Astrocyte of the spinal cord (primary cell): ENCODE measurements around the gene KTI12.

Experiments used
- DNase-seq: peaks from one replicate; pipeline ENCODE4 v3.0.0; 2011; ENCODE audit warnings: low read depth, low spot score
- H3K4me3 ChIP-seq: 2 replicates; pipeline ENCODE4 v1.5.1; 2011; ENCODE audit warnings: low read depth, mild to moderate bottlenecking, low read length, moderate library complexity
- in situ Hi-C: cut with HindIII; loops from 2 replicates; pipeline ENCODE4 v1.10.0; 2017; ENCODE audit warnings: low sequenced_read_pairs
- TF ChIP-seq, protein P1 (sequence below): IDR thresholded peaks from 2 replicates; pipeline ENCODE4 v1.5.1; 2012; ENCODE audit warnings: low read depth, mild to moderate bottlenecking, low read length, inconsistent platforms

The KTI12 gene

DNA sequence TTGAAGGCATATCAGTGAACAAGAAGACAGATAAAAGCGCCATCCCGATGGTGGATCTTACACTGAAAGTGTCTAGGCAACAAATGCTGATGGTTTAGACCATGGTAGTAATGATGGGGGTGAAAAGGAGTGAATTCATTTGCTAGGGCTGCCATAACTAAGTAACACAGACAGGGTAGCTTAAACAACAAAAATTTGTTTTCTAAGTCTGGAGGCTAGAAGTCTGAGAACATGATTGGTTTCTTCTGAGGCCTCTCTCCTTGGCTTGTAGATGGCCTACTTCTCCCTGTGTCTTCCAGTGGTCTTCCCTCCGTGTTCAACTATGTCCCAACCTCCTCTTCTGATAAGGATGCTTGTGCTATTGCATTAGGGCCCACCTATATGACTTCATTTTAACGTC lies 29.7 kb downstream of the KTI12 start:
- in situ Hi-C loops: no loop called here
- DNase-seq: no peak
- H3K4me3 ChIP-seq: no peak overlapping the region
- TF ChIP-seq, protein P1, sequence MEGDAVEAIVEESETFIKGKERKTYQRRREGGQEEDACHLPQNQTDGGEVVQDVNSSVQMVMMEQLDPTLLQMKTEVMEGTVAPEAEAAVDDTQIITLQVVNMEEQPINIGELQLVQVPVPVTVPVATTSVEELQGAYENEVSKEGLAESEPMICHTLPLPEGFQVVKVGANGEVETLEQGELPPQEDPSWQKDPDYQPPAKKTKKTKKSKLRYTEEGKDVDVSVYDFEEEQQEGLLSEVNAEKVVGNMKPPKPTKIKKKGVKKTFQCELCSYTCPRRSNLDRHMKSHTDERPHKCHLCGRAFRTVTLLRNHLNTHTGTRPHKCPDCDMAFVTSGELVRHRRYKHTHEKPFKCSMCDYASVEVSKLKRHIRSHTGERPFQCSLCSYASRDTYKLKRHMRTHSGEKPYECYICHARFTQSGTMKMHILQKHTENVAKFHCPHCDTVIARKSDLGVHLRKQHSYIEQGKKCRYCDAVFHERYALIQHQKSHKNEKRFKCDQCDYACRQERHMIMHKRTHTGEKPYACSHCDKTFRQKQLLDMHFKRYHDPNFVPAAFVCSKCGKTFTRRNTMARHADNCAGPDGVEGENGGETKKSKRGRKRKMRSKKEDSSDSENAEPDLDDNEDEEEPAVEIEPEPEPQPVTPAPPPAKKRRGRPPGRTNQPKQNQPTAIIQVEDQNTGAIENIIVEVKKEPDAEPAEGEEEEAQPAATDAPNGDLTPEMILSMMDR: no peak

DNA sequence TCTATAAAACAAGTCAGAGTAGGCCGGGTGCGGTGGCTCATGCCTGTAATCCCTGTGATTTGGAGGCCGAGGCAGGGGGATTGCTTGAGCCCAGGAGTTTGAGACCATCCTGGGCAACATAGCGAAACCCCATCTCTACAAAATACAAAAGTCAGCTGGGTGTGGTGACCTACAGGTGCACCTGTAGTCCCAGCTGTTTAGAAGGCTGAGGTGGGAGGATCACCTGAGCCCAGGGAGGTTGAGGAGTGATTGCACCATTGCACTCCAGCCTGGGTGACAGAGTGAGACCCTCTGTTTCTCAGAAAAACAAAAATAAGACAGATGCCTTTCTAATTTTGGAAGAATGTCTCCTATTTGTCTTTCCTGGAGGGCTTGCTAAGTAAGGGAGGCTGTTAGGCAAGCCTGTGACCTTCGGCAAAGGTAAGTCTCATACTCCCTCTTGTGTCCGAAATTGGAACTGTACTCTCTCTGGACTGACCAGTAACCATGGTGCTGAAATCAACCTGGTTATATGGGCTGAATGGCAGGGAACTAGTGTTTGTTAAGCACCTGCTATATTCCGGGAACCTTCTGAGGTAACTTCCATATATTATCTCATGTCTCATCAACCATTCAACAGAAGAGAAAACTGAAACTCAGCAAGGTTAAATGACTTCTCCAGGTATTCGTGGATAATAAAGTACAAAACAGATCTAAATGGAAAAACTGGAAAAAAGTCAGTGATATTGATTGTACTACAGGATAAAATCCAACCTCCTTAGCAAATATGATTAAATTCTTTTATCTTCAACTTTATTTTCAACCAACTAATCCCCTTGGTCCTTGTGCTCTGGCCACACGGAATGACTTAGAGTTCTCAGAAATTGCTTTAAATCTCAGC lies 31.3 kb downstream of the KTI12 start:
- in situ Hi-C loops: no loop called here
- TF ChIP-seq, protein P1: peak; percentile 87
- peak; percentile 87 for DNase-seq
- no peak overlapping the region for H3K4me3 ChIP-seq

DNA sequence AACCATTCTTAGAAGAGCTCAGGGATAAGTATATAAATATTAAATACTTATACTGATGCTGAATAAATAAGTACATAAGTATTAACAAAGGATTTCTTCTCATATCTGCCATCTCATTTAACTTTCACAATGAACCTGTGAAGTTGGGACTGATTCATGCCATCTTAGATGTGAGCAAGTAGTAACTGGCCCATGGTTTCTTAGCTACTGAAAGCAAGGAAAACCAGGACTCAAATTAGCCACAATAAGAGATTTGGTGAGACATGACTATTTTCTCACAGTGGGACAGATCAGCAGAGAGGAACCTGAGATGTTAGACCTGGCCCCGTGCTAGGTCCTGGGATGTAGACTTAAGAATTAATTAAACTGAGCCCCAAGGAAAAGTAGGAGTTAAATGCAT lies 34.9 kb downstream of the KTI12 start:
- no peak overlapping the region for H3K4me3 ChIP-seq
- DNase-seq: no peak
- in situ Hi-C loops: no loop called here
- TF ChIP-seq, protein P1: no peak

DNA sequence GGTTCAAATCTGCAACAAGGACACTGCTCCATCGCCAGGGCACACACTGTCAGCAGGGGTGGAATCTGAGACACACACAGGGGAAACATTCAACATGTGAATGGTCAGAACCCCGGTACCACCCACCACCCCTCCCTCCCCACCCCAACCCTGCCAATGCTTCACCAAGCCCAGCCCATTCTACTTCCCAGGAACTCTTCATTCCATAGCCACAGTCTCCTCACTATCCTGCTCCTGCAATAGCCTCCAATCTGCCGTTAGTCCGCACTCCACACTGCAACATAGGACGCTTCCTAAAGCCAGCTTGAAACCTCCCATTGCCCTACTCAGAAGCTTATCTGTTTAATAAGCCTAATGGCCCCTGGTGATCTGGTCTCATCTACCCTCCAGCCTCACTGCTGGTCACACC lies 35.6 kb downstream of the KTI12 start:
- in situ Hi-C loops: no loop called here
- TF ChIP-seq, protein P1: no peak
- H3K4me3 ChIP-seq: no peak overlapping the region
- no peak for DNase-seq

DNA sequence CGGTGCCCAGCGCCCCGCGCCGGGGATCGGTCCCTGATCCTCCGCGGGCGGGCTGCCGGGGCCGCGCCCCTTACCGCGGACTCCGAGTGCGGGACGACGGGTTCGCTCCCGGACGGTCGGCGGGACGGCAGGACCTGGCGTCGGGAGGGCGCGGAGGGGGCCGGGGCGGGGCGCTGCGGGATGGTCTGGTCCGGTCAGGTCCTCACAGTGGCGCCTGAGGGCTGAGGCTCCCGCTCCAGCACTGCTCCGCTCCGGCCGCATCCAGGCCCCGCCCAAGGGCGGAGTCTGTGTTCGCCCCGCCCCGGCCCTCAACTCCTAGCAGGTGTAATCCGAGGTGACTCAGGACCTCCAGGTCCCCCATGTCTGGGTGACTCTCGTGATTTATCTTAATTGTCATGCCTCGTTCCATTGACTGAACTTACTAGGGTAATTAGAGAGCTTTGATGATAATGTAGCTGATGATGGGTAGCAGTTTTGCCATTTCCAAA lies 43.1 kb downstream of the KTI12 start, which contains the start of gene RAB3B:
Gene RAB3B, minus strand, starts transcription at position 223 of the 488 bp plus-strand sequence. CDS start 13,583 bp downstream, outside the sequence.
- in situ Hi-C loops: no loop called here
- H3K4me3 ChIP-seq: peak within 1 kb of the TSS; percentile 55
- TF ChIP-seq, protein P1: no peak
- peak; percentile 64 for DNase-seq

DNA sequence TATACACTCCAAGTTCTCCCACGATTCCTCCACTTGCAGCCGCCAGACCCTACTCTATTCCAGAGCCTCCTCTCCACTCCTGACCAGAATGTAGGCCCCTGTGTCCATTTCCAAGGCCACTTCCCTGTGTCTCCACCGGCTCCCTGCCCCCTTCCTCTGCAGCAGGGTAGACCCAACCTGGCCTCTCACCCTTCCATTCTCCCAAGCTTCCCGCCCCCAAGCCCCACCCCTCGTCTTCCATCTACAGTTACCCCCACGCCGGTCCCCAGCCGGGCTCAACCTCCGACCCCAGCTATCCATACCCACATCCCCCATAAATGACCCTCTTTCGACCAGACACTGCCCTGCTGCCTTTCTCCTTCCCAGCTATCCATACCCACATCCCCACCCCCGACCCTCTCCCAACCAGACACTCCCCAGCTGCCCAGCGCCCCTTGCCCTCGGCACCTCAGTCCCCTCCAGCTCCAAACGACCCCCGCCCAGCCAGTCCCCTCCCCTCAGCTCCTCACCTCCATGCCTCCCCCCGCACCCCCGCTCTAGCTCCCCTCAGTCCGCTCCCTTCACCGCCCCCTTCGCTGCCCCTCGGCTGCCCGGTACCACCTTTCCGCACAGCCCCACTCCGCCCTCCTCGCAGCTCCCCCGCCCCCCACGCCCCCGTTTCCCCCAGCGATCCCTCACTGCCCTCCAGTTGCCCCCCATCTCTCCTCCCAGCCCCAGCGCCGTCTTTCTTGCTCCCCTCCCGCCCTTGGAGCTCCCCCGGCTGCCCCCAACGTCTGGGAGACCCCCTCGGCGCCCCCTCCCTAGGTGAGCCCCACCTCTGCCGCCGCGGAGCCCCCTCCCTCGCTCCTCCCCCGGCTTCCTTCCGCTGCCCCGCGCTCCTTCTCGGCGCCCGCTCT lies 43.8 kb downstream of the KTI12 start:
- peak overlapping the region; percentile 55 for H3K4me3 ChIP-seq
- TF ChIP-seq, protein P1: no peak
- no peak for DNase-seq
- in situ Hi-C loops: no loop called here
